Measurements from ENCODE around the gene PWWP2B.

Gene PWWP2B

GRCh38 chr10:132461103-132461682 is 64.2 kb downstream of the PWWP2B start:
- no peak for DNase-seq

- DNase-seq = no peak
Measured at GRCh38 chr10:132461683-132462231, 64.8 kb downstream of the PWWP2B start.

- DNase-seq = no peak
Measured at GRCh38 chr10:132462463-132463332, 65.7 kb downstream of the PWWP2B start.

GRCh38 chr10:132463333-132464255 is 66.6 kb downstream of the PWWP2B start:
- no peak for DNase-seq

- no peak for DNase-seq
Measured at GRCh38 chr10:132464256-132465192, 67.5 kb downstream of the PWWP2B start.

- DNase-seq = no peak
Measured at GRCh38 chr10:132465193-132465888, 68.3 kb downstream of the PWWP2B start.

- DNase-seq = no peak
Measured at GRCh38 chr10:132465889-132466519, 69.0 kb downstream of the PWWP2B start.

GRCh38 chr10:132466520-132467463 is 69.8 kb downstream of the PWWP2B start:
- DNase-seq = no peak

All from NCI-H2029 (cell line).